Epithelial cell of esophagus (primary cell): ENCODE measurements around the gene MFAP4.

Experiments used
- DNase-seq: peaks from one replicate; pipeline ENCODE4 v3.0.0; 2010; ENCODE audit warnings: low read depth
- H3K4me3 ChIP-seq: 2 replicates; pipeline ENCODE4 v1.5.1; 2011; ENCODE audit warnings: mild to moderate bottlenecking, low read length, control low read depth
- TF ChIP-seq, protein P1 (sequence below): IDR thresholded peaks from 2 replicates; pipeline ENCODE4 v1.5.1; 2011; ENCODE audit warnings: low read depth, mild to moderate bottlenecking, low read length, control low read depth, inconsistent platforms; ENCODE audit not compliant: insufficient read depth; ENCODE audit errors: missing control alignments

MFAP4 gene

GRCh38 chr17:19421926-19422325 is 34.9 kb upstream of the MFAP4 start:
- no peak for DNase-seq
- TF ChIP-seq, protein P1, sequence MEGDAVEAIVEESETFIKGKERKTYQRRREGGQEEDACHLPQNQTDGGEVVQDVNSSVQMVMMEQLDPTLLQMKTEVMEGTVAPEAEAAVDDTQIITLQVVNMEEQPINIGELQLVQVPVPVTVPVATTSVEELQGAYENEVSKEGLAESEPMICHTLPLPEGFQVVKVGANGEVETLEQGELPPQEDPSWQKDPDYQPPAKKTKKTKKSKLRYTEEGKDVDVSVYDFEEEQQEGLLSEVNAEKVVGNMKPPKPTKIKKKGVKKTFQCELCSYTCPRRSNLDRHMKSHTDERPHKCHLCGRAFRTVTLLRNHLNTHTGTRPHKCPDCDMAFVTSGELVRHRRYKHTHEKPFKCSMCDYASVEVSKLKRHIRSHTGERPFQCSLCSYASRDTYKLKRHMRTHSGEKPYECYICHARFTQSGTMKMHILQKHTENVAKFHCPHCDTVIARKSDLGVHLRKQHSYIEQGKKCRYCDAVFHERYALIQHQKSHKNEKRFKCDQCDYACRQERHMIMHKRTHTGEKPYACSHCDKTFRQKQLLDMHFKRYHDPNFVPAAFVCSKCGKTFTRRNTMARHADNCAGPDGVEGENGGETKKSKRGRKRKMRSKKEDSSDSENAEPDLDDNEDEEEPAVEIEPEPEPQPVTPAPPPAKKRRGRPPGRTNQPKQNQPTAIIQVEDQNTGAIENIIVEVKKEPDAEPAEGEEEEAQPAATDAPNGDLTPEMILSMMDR = no peak

GRCh38 chr17:19421219-19421618 is 34.2 kb upstream of the MFAP4 start:
- H3K4me3 ChIP-seq = no peak overlapping the region
- TF ChIP-seq, protein P1 = no peak
- no peak for DNase-seq

More at GRCh38 chr17:19421926-19422325, 34.9 kb upstream of the MFAP4 start:
- no peak overlapping the region for H3K4me3 ChIP-seq

GRCh38 chr17:19418251-19418992 is 31.4 kb upstream of the MFAP4 start:
- TF ChIP-seq, protein P1 = no peak
- no peak overlapping the region for H3K4me3 ChIP-seq
- DNase-seq = peak; percentile 60

GRCh38 chr17:19417611-19418010 is 30.6 kb upstream of the MFAP4 start:
- DNase-seq = no peak
- H3K4me3 ChIP-seq = no peak overlapping the region
- TF ChIP-seq, protein P1 = no peak

DNA sequence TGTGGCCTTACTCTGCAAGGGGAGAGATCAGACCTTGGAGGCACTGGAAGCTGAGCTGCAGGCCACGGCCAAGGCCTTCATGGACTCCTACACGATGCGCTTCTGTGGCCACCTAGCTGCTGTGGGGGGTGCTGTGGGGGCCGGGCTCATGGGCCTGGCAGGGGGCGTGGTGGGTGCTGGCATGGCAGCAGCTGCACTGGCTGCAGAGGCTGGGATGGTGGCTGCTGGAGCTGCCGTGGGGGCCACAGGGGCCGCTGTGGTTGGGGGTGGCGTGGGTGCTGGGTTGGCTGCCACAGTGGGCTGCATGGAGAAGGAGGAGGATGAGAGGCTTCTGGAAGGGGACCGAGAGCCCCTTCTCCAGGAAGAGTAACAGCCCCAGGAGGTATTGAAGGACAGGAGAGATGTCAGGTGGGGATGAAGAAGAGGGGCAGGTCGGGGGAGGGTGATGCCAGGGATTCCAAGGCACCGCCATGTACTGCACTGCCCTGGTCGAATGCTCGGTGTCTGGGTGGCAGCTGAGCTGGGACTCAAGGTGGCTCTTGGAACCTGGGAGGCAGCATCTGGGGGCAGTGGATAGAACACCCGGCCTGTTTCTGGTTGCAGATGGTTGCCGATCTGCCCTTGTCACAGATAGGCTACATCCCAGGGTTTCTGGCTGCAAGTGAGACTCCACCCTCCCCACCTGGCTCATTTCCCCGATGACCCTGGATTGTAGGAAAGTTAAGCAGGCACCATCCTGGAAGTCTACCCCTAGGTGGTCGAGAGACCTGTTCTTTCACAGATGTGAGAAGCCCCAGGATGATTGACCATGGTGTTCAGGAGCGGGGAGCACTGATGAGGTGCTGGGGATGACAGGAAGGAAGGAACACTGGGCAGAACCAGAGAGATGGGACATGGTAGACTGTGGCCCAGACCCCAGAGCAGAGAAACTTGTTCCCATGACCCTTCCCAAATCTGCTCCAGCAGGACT is 29.1 kb upstream of the MFAP4 start:
- no peak overlapping the region for H3K4me3 ChIP-seq
- TF ChIP-seq, protein P1 = no peak
- DNase-seq = no peak

GRCh38 chr17:19415311-19415710 is 28.3 kb upstream of the MFAP4 start:
- TF ChIP-seq, protein P1 = no peak
- no peak for DNase-seq
- H3K4me3 ChIP-seq = no peak overlapping the region
